ENCODE measurements around the gene CYP11A1.
A peak's percentile ranks its signal among the peaks of the same experiment; 100 is the strongest.
"Not testable (repeated sequence)": the region's sequence is repeated elsewhere in the genome, so short reads cannot be mapped to it uniquely, and the experiment has no call there.

CYP11A1 gene

DNA sequence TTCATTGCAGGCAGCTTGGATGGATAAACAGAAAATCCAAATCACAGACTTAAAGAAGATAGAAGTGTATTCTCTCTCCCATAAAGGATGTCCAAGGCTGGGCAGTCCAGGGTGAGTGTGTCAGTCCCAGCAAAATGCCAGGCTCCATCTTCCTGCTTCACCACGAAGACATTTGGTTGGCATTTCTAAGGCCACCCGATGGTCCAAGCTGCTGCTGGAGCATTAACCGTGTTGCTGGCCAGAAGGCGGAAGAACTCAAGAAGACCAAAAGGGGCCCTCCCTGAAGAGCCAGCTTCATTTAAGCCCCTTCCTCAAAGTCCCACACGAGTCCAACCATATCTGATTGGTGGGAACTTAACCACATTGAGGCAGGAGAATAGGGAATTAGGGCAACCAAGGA is 3.0 kb upstream of the CYP11A1 start:
- H2AFZ ChIP-seq (ENCODE audit: low read depth, low read length), result no peak overlapping the region
- peaks cover 8% of the 10 kb centered on the region for H3K4me1 ChIP-seq (ENCODE audit: insufficient read depth, low read length)
- peaks cover 42% of the 10 kb centered on the region for H3K27me3 ChIP-seq (ENCODE audit: insufficient read depth, low read length)
- no peaks in the 10 kb centered on the region for H3K36me3 ChIP-seq (ENCODE audit: insufficient read depth, low read length)
- no peak overlapping the region for H3K4me3 ChIP-seq (ENCODE audit: low read length)
- H3K9me3 ChIP-seq (ENCODE audit: low read length), result no peaks in the 10 kb centered on the region

DNA sequence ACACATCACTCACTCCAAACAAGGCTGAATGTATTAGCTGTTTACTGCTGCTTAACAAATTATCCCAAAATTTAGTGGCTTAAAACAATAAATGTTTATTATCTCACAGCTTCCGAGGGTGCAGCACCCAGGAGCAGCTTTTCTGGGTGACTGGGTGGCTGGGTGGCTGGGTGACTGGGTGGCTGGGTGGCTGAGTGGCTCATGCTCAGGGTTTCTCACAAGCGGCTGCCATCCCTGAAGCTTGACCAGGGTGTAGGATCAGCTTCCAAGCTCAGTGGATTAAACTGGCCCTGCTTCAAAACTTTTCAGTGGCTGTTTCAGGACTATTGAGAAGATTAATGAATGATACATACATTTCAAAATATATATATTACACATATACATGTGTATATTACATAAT is 2.3 kb upstream of the CYP11A1 start:
- peaks cover 49% of the 10 kb centered on the region for H3K27me3 ChIP-seq (ENCODE audit: insufficient read depth, low read length)
- H3K4me1 ChIP-seq (ENCODE audit: insufficient read depth, low read length), result peaks cover 6% of the 10 kb centered on the region
- H3K36me3 ChIP-seq (ENCODE audit: insufficient read depth, low read length), result no peaks in the 10 kb centered on the region
- no peaks in the 10 kb centered on the region for H3K9me3 ChIP-seq (ENCODE audit: low read length)
- H3K4me3 ChIP-seq (ENCODE audit: low read length), result no peak overlapping the region
- no peak overlapping the region for H2AFZ ChIP-seq (ENCODE audit: low read depth, low read length)

- H2AFZ ChIP-seq (ENCODE audit: low read depth, low read length), result no peak overlapping the region
- no peak overlapping the region for H3K4me3 ChIP-seq (ENCODE audit: low read length)
- H3K4me1 ChIP-seq (ENCODE audit: insufficient read depth, low read length), result peaks cover 3% of the 10 kb centered on the region
- no peaks in the 10 kb centered on the region for H3K9me3 ChIP-seq (ENCODE audit: low read length)
- peaks cover 54% of the 10 kb centered on the region for H3K27me3 ChIP-seq (ENCODE audit: insufficient read depth, low read length)
- no peaks in the 10 kb centered on the region for H3K36me3 ChIP-seq (ENCODE audit: insufficient read depth, low read length)
Measured at GRCh38 chr15:74369084-74369745, 1.8 kb upstream of the CYP11A1 start.

DNA sequence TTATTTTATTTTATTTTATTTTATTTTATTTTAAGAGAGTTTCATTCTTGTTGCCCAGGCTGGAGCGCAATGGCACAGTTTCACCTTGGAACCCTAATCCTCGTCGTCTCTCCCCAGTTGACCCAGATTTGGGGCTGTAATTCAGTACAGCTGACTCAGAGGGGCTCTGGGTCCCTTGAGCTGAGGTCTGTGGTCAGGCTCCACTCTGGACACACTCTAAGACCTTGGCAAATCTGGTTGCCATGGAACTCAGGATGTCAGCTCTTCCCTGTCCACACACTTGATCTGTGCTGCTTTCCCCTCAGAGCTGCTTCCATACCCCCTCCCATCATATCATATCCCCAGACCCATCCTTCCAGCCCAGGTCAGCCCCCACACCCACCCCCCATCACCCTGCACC is 675 bp upstream of the CYP11A1 start:
- H3K27me3 ChIP-seq (ENCODE audit: insufficient read depth, low read length), result peaks cover 63% of the 10 kb centered on the region
- H3K4me3 ChIP-seq (ENCODE audit: low read length), result no peak overlapping the region

DNA sequence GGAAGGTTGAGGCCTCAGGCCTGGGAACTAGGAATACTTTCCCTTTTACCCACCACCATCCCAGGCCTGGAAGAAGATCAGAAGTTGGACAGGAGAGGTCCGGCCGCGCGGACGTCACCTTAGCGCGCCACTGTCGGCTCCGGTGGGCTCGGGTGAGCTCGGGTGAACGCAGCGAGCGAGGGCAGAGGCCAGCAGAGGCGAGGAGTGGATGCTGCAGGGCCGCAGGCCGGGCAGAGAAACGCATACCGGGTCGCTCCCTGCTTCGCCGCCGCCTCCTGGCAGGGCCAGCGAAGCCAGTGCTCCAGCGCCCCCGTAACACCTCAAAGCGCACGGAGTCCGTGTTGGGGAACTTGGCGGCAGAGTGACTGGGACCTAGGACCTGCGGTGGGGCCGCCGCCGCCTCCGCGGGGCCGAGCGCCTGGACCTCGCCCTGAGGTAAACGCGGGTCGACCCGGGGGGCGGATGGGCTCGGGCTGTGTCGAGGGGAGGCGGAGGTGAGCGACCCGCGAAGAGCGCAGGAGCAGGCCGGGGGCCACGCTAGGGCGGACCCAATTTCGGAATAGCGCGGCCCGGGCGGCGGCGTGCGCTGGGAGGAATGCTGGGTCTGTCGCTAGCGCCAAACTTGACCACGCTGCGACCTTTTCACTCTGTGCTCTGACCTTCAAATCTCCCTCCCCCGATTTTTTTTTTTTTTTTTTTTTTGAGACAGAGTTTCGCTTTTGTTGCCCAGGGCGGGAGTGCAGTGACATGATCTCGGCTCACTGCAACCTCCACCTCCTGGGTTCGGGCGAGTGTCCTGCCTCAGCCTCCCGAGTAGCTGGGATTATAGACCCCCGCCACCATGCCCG is 1.6 kb downstream of the CYP11A1 start:
- H3K9me3 ChIP-seq (ENCODE audit: low read length), result no peaks in the 10 kb centered on the region
- H3K27me3 ChIP-seq (ENCODE audit: insufficient read depth, low read length), result peaks cover 49% of the 10 kb centered on the region
- no peak overlapping the region for H2AFZ ChIP-seq (ENCODE audit: low read depth, low read length)
- H3K4me3 ChIP-seq (ENCODE audit: low read length), result peak overlapping the region; percentile 20
- H3K36me3 ChIP-seq (ENCODE audit: insufficient read depth, low read length), result no peaks in the 10 kb centered on the region
- H3K4me1 ChIP-seq (ENCODE audit: insufficient read depth, low read length), result no peaks in the 10 kb centered on the region

More for the DNA sequence above, 675 bp upstream of the CYP11A1 start:
- Histone ChIP-seq H3K4me1 (ENCODE audit: insufficient read depth, low read length) (no peaks in the 10 kb centered on the region), H2AFZ (ENCODE audit: low read depth, low read length) (no peak overlapping the region), H3K36me3 (ENCODE audit: insufficient read depth, low read length) (no peaks in the 10 kb centered on the region), H3K9me3 (ENCODE audit: low read length) (no peaks in the 10 kb centered on the region)

GRCh38 chr15:74364936-74365597 is 2.4 kb downstream of the CYP11A1 start:
- Histone ChIP-seq H2AFZ (ENCODE audit: low read depth, low read length) (no peak overlapping the region), H3K4me3 (ENCODE audit: low read length) (no peak overlapping the region), H3K9me3 (ENCODE audit: low read length) (no peaks in the 10 kb centered on the region), H3K27me3 (ENCODE audit: insufficient read depth, low read length) (peaks cover 43% of the 10 kb centered on the region), H3K36me3 (ENCODE audit: insufficient read depth, low read length) (no peaks in the 10 kb centered on the region), H3K4me1 (ENCODE audit: insufficient read depth, low read length) (no peaks in the 10 kb centered on the region)

DNA sequence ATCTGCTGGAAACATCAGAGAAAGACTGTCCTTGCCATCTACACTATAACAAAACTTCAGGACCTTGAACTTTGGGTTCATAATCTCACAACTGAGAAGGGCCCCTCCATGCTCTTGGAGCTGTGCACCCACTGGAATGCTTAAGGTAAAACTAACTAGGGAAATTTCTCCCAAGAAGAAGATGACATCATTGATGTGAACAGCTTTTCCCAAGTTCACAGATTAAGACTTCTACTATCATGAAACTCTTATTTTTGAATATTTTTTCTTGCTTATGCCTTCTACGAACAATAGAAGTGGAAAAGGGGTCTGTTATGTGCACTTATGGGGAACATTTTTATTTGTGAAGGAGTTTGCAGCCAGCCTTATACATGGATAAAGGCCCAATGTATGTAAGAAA is 5.0 kb downstream of the CYP11A1 start:
- Histone ChIP-seq H3K9me3 (ENCODE audit: low read length) (no peaks in the 10 kb centered on the region), H3K36me3 (ENCODE audit: insufficient read depth, low read length) (no peaks in the 10 kb centered on the region), H3K27me3 (ENCODE audit: insufficient read depth, low read length) (peaks cover 36% of the 10 kb centered on the region), H3K4me1 (ENCODE audit: insufficient read depth, low read length) (no peaks in the 10 kb centered on the region), H3K4me3 (ENCODE audit: low read length) (no peak overlapping the region), H2AFZ (ENCODE audit: low read depth, low read length) (no peak overlapping the region)

DNA sequence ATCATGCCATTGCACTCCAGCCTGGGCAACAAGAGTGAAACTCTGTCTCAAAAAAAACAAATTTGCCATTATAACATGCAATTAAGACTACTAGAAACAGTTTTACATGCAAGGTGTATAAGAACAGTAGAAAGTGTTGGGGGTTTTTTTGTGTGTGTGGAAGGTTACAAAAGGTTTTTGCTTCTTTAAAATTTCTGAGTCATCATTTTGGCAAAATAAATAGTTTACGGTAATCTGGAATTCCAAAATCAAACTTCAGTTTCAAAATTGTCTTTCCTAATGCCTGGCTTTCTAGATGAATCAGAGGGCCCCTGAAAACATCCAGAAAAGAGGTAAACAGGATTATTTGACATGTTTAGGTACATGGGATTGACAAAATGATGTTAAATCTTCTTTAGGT is 6.6 kb downstream of the CYP11A1 start:
- H2AFZ ChIP-seq (ENCODE audit: low read depth, low read length); H3K4me3 ChIP-seq (ENCODE audit: low read length): not testable (repeated sequence)
- H3K27me3 ChIP-seq (ENCODE audit: insufficient read depth, low read length), result peaks cover 32% of the 10 kb centered on the region

DNA sequence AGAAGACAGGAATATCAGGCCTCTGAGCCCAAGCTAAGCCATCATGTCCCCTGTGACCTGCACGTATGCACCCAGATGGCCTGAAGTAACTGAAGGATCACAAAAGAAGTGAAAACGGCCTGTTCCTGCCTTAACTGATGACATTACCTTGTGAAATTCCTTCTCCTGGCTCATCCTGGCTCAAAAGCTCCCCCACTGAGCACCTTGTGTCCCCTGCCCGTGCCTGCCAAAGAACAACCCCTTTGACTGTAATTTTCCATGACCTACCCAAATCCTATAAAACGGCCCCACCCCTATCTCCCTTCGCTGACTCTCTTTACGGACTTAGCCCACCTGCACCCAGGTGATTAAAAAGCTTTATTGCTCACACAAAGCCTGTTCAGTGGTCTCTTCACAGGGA is 8.1 kb downstream of the CYP11A1 start:
- H3K27me3 ChIP-seq (ENCODE audit: insufficient read depth, low read length), result peaks cover 18% of the 10 kb centered on the region
- not testable (repeated sequence) for H3K4me1 ChIP-seq (ENCODE audit: insufficient read depth, low read length); H2AFZ ChIP-seq (ENCODE audit: low read depth, low read length); H3K9me3 ChIP-seq (ENCODE audit: low read length); H3K4me3 ChIP-seq (ENCODE audit: low read length); H3K36me3 ChIP-seq (ENCODE audit: insufficient read depth, low read length)

More for the DNA sequence above, 6.6 kb downstream of the CYP11A1 start:
- H3K9me3 ChIP-seq (ENCODE audit: low read length); H3K36me3 ChIP-seq (ENCODE audit: insufficient read depth, low read length); H3K4me1 ChIP-seq (ENCODE audit: insufficient read depth, low read length): not testable (repeated sequence)

DNA sequence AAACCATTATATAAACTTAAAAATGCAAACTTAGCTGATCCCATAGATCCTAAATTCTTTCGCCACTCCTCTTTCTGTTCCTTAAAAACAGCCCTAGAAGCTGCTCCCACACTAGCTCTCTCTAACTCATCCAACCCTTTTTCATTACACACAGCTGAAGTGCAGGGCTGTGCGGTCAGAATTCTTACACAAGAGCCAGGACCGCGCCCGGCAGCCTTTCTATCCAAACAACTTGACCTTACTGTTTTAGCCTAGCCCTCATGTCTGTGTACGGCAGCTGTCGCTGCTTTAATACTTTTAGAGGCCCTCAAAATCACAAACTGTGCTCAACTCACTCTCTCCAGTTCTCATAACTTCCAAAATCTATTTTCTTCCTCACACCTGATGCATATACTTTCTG is 9.9 kb downstream of the CYP11A1 start:
- H3K4me1 ChIP-seq (ENCODE audit: insufficient read depth, low read length); H3K9me3 ChIP-seq (ENCODE audit: low read length); H2AFZ ChIP-seq (ENCODE audit: low read depth, low read length); H3K4me3 ChIP-seq (ENCODE audit: low read length); H3K27me3 ChIP-seq (ENCODE audit: insufficient read depth, low read length); H3K36me3 ChIP-seq (ENCODE audit: insufficient read depth, low read length): not testable (repeated sequence)

DNA sequence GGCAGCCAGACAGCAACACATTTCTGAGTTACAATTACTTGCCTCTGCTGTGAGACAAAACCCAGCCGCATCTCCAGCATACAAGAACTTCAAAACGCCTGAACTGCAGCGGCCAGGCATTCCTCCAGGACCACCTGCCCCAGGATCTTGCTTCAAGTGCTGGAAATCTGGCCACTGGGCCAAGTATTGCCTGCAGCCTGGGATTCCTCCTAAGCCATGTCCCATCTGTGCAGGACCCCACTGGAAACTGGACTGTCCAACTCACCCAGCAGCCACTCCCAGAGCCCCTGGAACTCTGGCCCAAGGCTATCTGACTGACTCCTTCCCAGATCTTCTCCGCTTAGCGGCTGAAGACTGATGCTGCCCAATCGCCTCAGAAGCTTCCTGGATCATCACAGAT is 11.4 kb downstream of the CYP11A1 start:
- H3K9me3 ChIP-seq (ENCODE audit: low read length); H3K4me3 ChIP-seq (ENCODE audit: low read length); H2AFZ ChIP-seq (ENCODE audit: low read depth, low read length); H3K27me3 ChIP-seq (ENCODE audit: insufficient read depth, low read length); H3K36me3 ChIP-seq (ENCODE audit: insufficient read depth, low read length); H3K4me1 ChIP-seq (ENCODE audit: insufficient read depth, low read length): not testable (repeated sequence)

DNA sequence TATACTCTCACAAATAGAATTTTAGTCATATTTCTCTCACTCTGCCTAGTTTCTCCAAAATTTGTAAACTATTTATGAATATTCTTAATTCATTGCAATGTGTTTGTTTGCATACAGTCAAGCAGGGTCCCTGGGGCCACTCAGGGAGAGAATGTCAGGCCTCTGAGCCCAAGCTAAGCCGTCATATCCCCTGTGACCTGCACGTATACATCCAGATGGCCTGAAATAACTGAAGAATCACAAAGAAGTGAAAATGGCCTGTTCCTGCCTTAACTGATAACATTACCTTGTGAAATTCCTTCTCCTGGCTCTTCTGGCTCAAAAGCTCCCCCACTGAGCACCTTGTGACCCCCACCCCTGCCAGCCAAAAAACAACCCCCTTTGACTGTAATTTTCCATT is 13.5 kb downstream of the CYP11A1 start:
- H3K27me3 ChIP-seq (ENCODE audit: insufficient read depth, low read length); H3K9me3 ChIP-seq (ENCODE audit: low read length): not testable (repeated sequence)

GRCh38 chr15:74352393-74352910 is 15.0 kb downstream of the CYP11A1 start:
- H3K9me3 ChIP-seq (ENCODE audit: low read length), result no peaks in the 10 kb centered on the region
- no peaks in the 10 kb centered on the region for H3K36me3 ChIP-seq (ENCODE audit: insufficient read depth, low read length)
- H2AFZ ChIP-seq (ENCODE audit: low read depth, low read length), result no peak overlapping the region
- H3K4me3 ChIP-seq (ENCODE audit: low read length), result no peak overlapping the region
- H3K27me3 ChIP-seq (ENCODE audit: insufficient read depth, low read length), result peaks cover 2% of the 10 kb centered on the region
- no peaks in the 10 kb centered on the region for H3K4me1 ChIP-seq (ENCODE audit: insufficient read depth, low read length)

More for the DNA sequence above, 13.5 kb downstream of the CYP11A1 start:
- H3K4me1 ChIP-seq (ENCODE audit: insufficient read depth, low read length); H3K36me3 ChIP-seq (ENCODE audit: insufficient read depth, low read length); H3K4me3 ChIP-seq (ENCODE audit: low read length); H2AFZ ChIP-seq (ENCODE audit: low read depth, low read length): not testable (repeated sequence)

All from neuron (in vitro differentiated cells).